Measurements from ENCODE around the gene ATL3.

GRCh38 chr11:63720611-63721010 is 49.4 kb upstream of the ATL3 start:
- TF ChIP-seq CTCF (IDR thresholded peaks at IDR 0.05): no peak
- TF ChIP-seq POLR2A (IDR thresholded peaks at IDR 0.05): no peak

Data from right lobe of liver (tissue), 4 donors.